ENCODE results near the gene CPED1.
"Not testable (repeated sequence)": the region's sequence is repeated elsewhere in the genome, so short reads cannot be mapped to it uniquely, and the experiment has no call there.

The CPED1 gene

GRCh38 chr7:121237601-121238000 lies 249.1 kb downstream of the CPED1 start:
- TF ChIP-seq EZH2phosphoT487 (IDR thresholded peaks at IDR 0.05; ENCODE audit: low read length) (no peak), EZH2 (optimal IDR thresholded peaks at IDR 0.05; ENCODE audit: low read depth, low read length) (no peak), CTCF (IDR thresholded peaks at IDR 0.05; ENCODE audit: low read length) (no peak)
- no peak overlapping the region for H3K4me3 ChIP-seq (ENCODE audit: low read length)
- H3K79me2 ChIP-seq (ENCODE audit: low read length) = no peaks in the 10 kb centered on the region
- H2AFZ ChIP-seq (ENCODE audit: low read length) = no peak overlapping the region
- H3K9me2 ChIP-seq (replicated peaks; ENCODE audit: insufficient read depth, low read length) = no peaks in the 10 kb centered on the region
- H3K9me3 ChIP-seq (replicated peaks; ENCODE audit: insufficient read depth, low read length) = no peaks in the 10 kb centered on the region
- no peaks in the 10 kb centered on the region for H3K36me3 ChIP-seq (replicated peaks; ENCODE audit: insufficient read depth, low read length)
- no peak overlapping the region for H3K27ac ChIP-seq (ENCODE audit: low read length)
- no peaks in the 10 kb centered on the region for H3K27me3 ChIP-seq (replicated peaks; ENCODE audit: insufficient read depth, low read length)
- H3K4me1 ChIP-seq (ENCODE audit: low read length) = no peaks in the 10 kb centered on the region
- no peak for DNase-seq
- no peaks in the 10 kb centered on the region for H3F3A ChIP-seq (ENCODE audit: insufficient read depth, low read length)
- no peaks in the 10 kb centered on the region for H4K20me1 ChIP-seq (ENCODE audit: insufficient read depth, low read length)
- no peak overlapping the region for H3K4me2 ChIP-seq (ENCODE audit: low read depth, low read length)
- H3K9ac ChIP-seq (ENCODE audit: low read length) = no peak overlapping the region

- Histone ChIP-seq H3K9ac (ENCODE audit: low read length) (no peak overlapping the region), H3K9me2 (replicated peaks; ENCODE audit: insufficient read depth, low read length) (no peaks in the 10 kb centered on the region), H3K4me2 (ENCODE audit: low read depth, low read length) (no peak overlapping the region), H3K9me3 (replicated peaks; ENCODE audit: insufficient read depth, low read length) (no peaks in the 10 kb centered on the region), H3K4me1 (ENCODE audit: low read length) (no peaks in the 10 kb centered on the region), H3K79me2 (ENCODE audit: low read length) (no peaks in the 10 kb centered on the region), H3K27ac (ENCODE audit: low read length) (no peak overlapping the region), H3F3A (ENCODE audit: insufficient read depth, low read length) (no peaks in the 10 kb centered on the region), H3K36me3 (replicated peaks; ENCODE audit: insufficient read depth, low read length) (no peaks in the 10 kb centered on the region), H4K20me1 (ENCODE audit: insufficient read depth, low read length) (no peaks in the 10 kb centered on the region), H2AFZ (ENCODE audit: low read length) (no peak overlapping the region), H3K4me3 (ENCODE audit: low read length) (no peak overlapping the region), H3K27me3 (replicated peaks; ENCODE audit: insufficient read depth, low read length) (no peaks in the 10 kb centered on the region)
- DNase-seq = no peak
- no peak for TF ChIP-seq CTCF (IDR thresholded peaks at IDR 0.05; ENCODE audit: low read length)
- TF ChIP-seq EZH2phosphoT487 (IDR thresholded peaks at IDR 0.05; ENCODE audit: low read length) = no peak
- TF ChIP-seq EZH2 (optimal IDR thresholded peaks at IDR 0.05; ENCODE audit: low read depth, low read length) = no peak
These were observed 255.8 kb downstream of the CPED1 start for GRCh38 chr7:121244120-121244870.

GRCh38 chr7:121251367-121251766 lies 262.9 kb downstream of the CPED1 start:
- not testable (repeated sequence) for H3K9me3 ChIP-seq (replicated peaks; ENCODE audit: insufficient read depth, low read length); H3K79me2 ChIP-seq (ENCODE audit: low read length); H3K27ac ChIP-seq (ENCODE audit: low read length); H3K9ac ChIP-seq (ENCODE audit: low read length); DNase-seq; H3K4me2 ChIP-seq (ENCODE audit: low read depth, low read length); H2AFZ ChIP-seq (ENCODE audit: low read length); H3K9me2 ChIP-seq (replicated peaks; ENCODE audit: insufficient read depth, low read length); H3K27me3 ChIP-seq (replicated peaks; ENCODE audit: insufficient read depth, low read length); H3F3A ChIP-seq (ENCODE audit: insufficient read depth, low read length); H3K4me3 ChIP-seq (ENCODE audit: low read length); H4K20me1 ChIP-seq (ENCODE audit: insufficient read depth, low read length); H3K4me1 ChIP-seq (ENCODE audit: low read length); H3K36me3 ChIP-seq (replicated peaks; ENCODE audit: insufficient read depth, low read length)

- not testable (repeated sequence) for DNase-seq; H3F3A ChIP-seq (ENCODE audit: insufficient read depth, low read length)
These were observed 264.2 kb downstream of the CPED1 start for GRCh38 chr7:121252523-121253235.

More at GRCh38 chr7:121252523-121253235, 264.2 kb downstream of the CPED1 start:
- not testable (repeated sequence) for H3K27ac ChIP-seq (ENCODE audit: low read length); H3K27me3 ChIP-seq (replicated peaks; ENCODE audit: insufficient read depth, low read length); H3K4me3 ChIP-seq (ENCODE audit: low read length); H3K4me1 ChIP-seq (ENCODE audit: low read length); H2AFZ ChIP-seq (ENCODE audit: low read length); H3K9ac ChIP-seq (ENCODE audit: low read length); H4K20me1 ChIP-seq (ENCODE audit: insufficient read depth, low read length); H3K36me3 ChIP-seq (replicated peaks; ENCODE audit: insufficient read depth, low read length); H3K9me3 ChIP-seq (replicated peaks; ENCODE audit: insufficient read depth, low read length); H3K9me2 ChIP-seq (replicated peaks; ENCODE audit: insufficient read depth, low read length); H3K4me2 ChIP-seq (ENCODE audit: low read depth, low read length); H3K79me2 ChIP-seq (ENCODE audit: low read length)
